G401 (cell line): Measurements from ENCODE around the gene GID4. TPM values are rescaled to one million over a fixed set of nuclear protein-coding genes. Genes with fewer than 3 reads are reported as not detected.

ENCODE experiments used
- DNase-seq: peaks from one replicate; pipeline ENCODE4 v3.0.0-alpha.2; 2015; ENCODE audit warnings: low spot score
- in situ Hi-C: cut with HindIII; loops from 2 replicates; pipeline ENCODE4 v1.10.0; 2016; ENCODE audit warnings: low sequenced_read_pairs, mixed read lengths
- total RNA-seq: library from RNA; depleted of rRNA; stranded (reverse); fragments of >200 nt; shearing (Covaris generic); gene quantifications from 2 replicates; pipeline ENCODE4 v1.2.3, GENCODE V29; 2014

Gene GID4
- total RNA-seq, 1 experiment from 2014 or later, result 10.8 TPM

GRCh38 chr17:18038149-18038850 lies 908 bp upstream of the GID4 start:
- in situ Hi-C loops, result loop anchor here (25.0 kb wide), 1 partner anchor 151 kb away; no protein-coding TSS in a partner anchor

GRCh38 chr17:18039535-18040260 lies 490 bp downstream of the GID4 start:
- DNase-seq, result no peak
- in situ Hi-C loops, result loop anchor here (25.0 kb wide), 1 partner anchor 152 kb away; no protein-coding TSS in a partner anchor

More at GRCh38 chr17:18038149-18038850, 908 bp upstream of the GID4 start:
- DNase-seq, result peak; percentile 24

- in situ Hi-C loops, result loop anchor here (25.0 kb wide), 1 partner anchor 153 kb away; no protein-coding TSS in a partner anchor
- DNase-seq, result no peak
These were observed 1.2 kb downstream of the GID4 start for GRCh38 chr17:18040261-18040858.

- no peak for DNase-seq
- in situ Hi-C loops, result loop anchor here (25.0 kb wide), 1 partner anchor 154 kb away; no protein-coding TSS in a partner anchor
These were observed 2.6 kb downstream of the GID4 start for GRCh38 chr17:18041776-18042175.

GRCh38 chr17:18042983-18043382 lies 3.8 kb downstream of the GID4 start:
- DNase-seq, result no peak
- in situ Hi-C loops, result loop anchor here (25.0 kb wide), 1 partner anchor 156 kb away; no protein-coding TSS in a partner anchor

- DNase-seq, result no peak
- in situ Hi-C loops, result loop anchor here (25.0 kb wide), 1 partner anchor 156 kb away; no protein-coding TSS in a partner anchor
These were observed 4.3 kb downstream of the GID4 start for GRCh38 chr17:18043491-18043890.

- no peak for DNase-seq
- in situ Hi-C loops, result loop anchor here (25.0 kb wide), 1 partner anchor 157 kb away; no protein-coding TSS in a partner anchor
These were observed 5.4 kb downstream of the GID4 start for GRCh38 chr17:18044609-18045008.

- in situ Hi-C loops, result loop anchor here (25.0 kb wide), 1 partner anchor 159 kb away; no protein-coding TSS in a partner anchor
- no peak for DNase-seq
These were observed 6.6 kb downstream of the GID4 start for GRCh38 chr17:18045691-18046350.

- DNase-seq, result no peak
- in situ Hi-C loops, result no loop called here
These were observed 16.4 kb downstream of the GID4 start for GRCh38 chr17:18055597-18055996.

GRCh38 chr17:18056214-18056613 lies 17.0 kb downstream of the GID4 start:
- in situ Hi-C loops, result no loop called here

GRCh38 chr17:18059283-18059682 lies 20.1 kb downstream of the GID4 start:
- in situ Hi-C loops, result no loop called here
- DNase-seq, result no peak

More at GRCh38 chr17:18056214-18056613, 17.0 kb downstream of the GID4 start:
- DNase-seq, result no peak

- in situ Hi-C loops, result no loop called here
- no peak for DNase-seq
These were observed 24.8 kb downstream of the GID4 start for GRCh38 chr17:18064053-18064452.

GRCh38 chr17:18065546-18065945 lies 26.3 kb downstream of the GID4 start:
- in situ Hi-C loops, result no loop called here
- DNase-seq, result no peak

GRCh38 chr17:18066866-18067265 lies 27.7 kb downstream of the GID4 start:
- DNase-seq, result no peak
- in situ Hi-C loops, result no loop called here

GRCh38 chr17:18069101-18069500 lies 29.9 kb downstream of the GID4 start:
- no peak for DNase-seq
- in situ Hi-C loops, result no loop called here

- in situ Hi-C loops, result no loop called here
- peak; percentile 41 for DNase-seq
These were observed 31.7 kb downstream of the GID4 start for GRCh38 chr17:18070861-18071340.

GRCh38 chr17:18071751-18072150 lies 32.5 kb downstream of the GID4 start:
- in situ Hi-C loops, result no loop called here

GRCh38 chr17:18074566-18075272 lies 35.5 kb downstream of the GID4 start:
- DNase-seq, result no peak

More at GRCh38 chr17:18071751-18072150, 32.5 kb downstream of the GID4 start:
- DNase-seq, result no peak

More at GRCh38 chr17:18074566-18075272, 35.5 kb downstream of the GID4 start:
- in situ Hi-C loops, result no loop called here
